OCI-LY1 (cell line): Measurements from ENCODE around the gene OSER1.

Experiments
- H2AFZ ChIP-seq: fragments of 200-600 bp; sonication (generic), shearing (Covaris generic); 2 replicates; pipeline ENCODE4 v1.6.0; 2014; ENCODE audit warnings: antibody characterized with exemption, mild to moderate bottlenecking, low read length
- H3F3A ChIP-seq: fragments of 200-600 bp; sonication (generic), shearing (Covaris generic); 2 replicates; pipeline ENCODE4 v1.6.0; 2014; ENCODE audit warnings: mild to moderate bottlenecking, antibody characterized with exemption, low read length, moderate library complexity; ENCODE audit not compliant: insufficient read depth
- H3K27ac ChIP-seq: fragments of 200-600 bp; sonication (generic); 2 replicates; pipeline ENCODE4 v1.5.1; 2014; ENCODE audit warnings: low read length, mixed run types, mild to moderate bottlenecking, low read depth; ENCODE audit not compliant: poor library complexity, severe bottlenecking
- H3K27me3 ChIP-seq: fragments of 200-600 bp; sonication (generic); 2 replicates; pipeline ENCODE4 v1.6.0; 2014; ENCODE audit warnings: antibody characterized with exemption, mild to moderate bottlenecking, low read length, moderate library complexity; ENCODE audit not compliant: insufficient read depth
- H3K36me3 ChIP-seq: fragments of 200-600 bp; sonication (generic); 2 replicates; pipeline ENCODE4 v1.6.1; 2014; ENCODE audit warnings: mild to moderate bottlenecking, antibody characterized with exemption, low read length, moderate library complexity, mixed read lengths; ENCODE audit not compliant: insufficient read depth
- H3K4me1 ChIP-seq: fragments of 200-600 bp; sonication (generic); 2 replicates; pipeline ENCODE4 v1.5.1; 2014; ENCODE audit warnings: mild to moderate bottlenecking, low read length, moderate library complexity; ENCODE audit not compliant: insufficient read depth, severe bottlenecking
- H3K4me2 ChIP-seq: fragments of 200-600 bp; sonication (generic), shearing (Covaris generic); 2 replicates; pipeline ENCODE4 v1.6.1; 2014; ENCODE audit warnings: low read length
- H3K4me3 ChIP-seq: fragments of 200-600 bp; sonication (generic); 2 replicates; pipeline ENCODE4 v1.5.1; 2014; ENCODE audit warnings: low read length, low read depth, mild to moderate bottlenecking, mixed read lengths; ENCODE audit not compliant: poor library complexity, severe bottlenecking
- H3K79me2 ChIP-seq: fragments of 200-600 bp; shearing (Covaris generic); 2 replicates; pipeline ENCODE4 v1.6.1; 2016; ENCODE audit warnings: mixed run types, low read length, mixed read lengths; ENCODE audit not compliant: insufficient read depth
- H3K9ac ChIP-seq: fragments of 200-600 bp; sonication (generic), shearing (Covaris generic); 2 replicates; pipeline ENCODE4 v1.6.1; 2014; ENCODE audit warnings: mild to moderate bottlenecking, low read length, mixed read lengths
- H3K9me2 ChIP-seq: fragments of 200-600 bp; sonication (generic), shearing (Covaris generic); 2 replicates; pipeline ENCODE4 v1.6.1; 2014; ENCODE audit warnings: low read depth, mild to moderate bottlenecking, low read length, mixed read lengths
- H3K9me3 ChIP-seq: fragments of 200-600 bp; shearing (Covaris generic); 2 replicates; pipeline ENCODE4 v1.6.1; 2014; ENCODE audit warnings: low read length, mixed read lengths
- H4K20me1 ChIP-seq: fragments of 200-600 bp; sonication (generic), shearing (Covaris generic); 2 replicates; pipeline ENCODE4 v1.6.0; 2016; ENCODE audit warnings: mild to moderate bottlenecking, low read length; ENCODE audit not compliant: insufficient read depth
- CTCF ChIP-seq: fragments of 200-600 bp; sonication (generic), shearing (Covaris generic); IDR thresholded peaks from 2 replicates; pipeline ENCODE4 v1.5.1; 2017; ENCODE audit warnings: mild to moderate bottlenecking, antibody characterized with exemption, low read length, moderate library complexity, mixed read lengths
- EZH2 ChIP-seq: fragments of 200-600 bp; sonication (generic), shearing (Covaris generic); IDR thresholded peaks from 2 replicates; pipeline ENCODE4 v1.8.0; 2017; ENCODE audit warnings: borderline replicate concordance, mixed run types, mild to moderate bottlenecking, antibody characterized with exemption, low read length, moderate library complexity, mixed read lengths

Gene OSER1

GRCh38 chr20:44166008-44166407 lies 44.6 kb downstream of the OSER1 start:
- no peaks in the 10 kb centered on the region; the same call in 1 of the 2 replicates for H3K27me3 ChIP-seq
- no peak overlapping the region for H3K4me3 ChIP-seq
- no peak overlapping the region for H2AFZ ChIP-seq
- no peaks in the 10 kb centered on the region for H3K79me2 ChIP-seq
- H3K9me2 ChIP-seq: no peaks in the 10 kb centered on the region
- no peaks in the 10 kb centered on the region for H3K4me1 ChIP-seq
- no peak overlapping the region for H3K9ac ChIP-seq
- H3K9me3 ChIP-seq: no peaks in the 10 kb centered on the region
- H3F3A ChIP-seq: no peaks in the 10 kb centered on the region
- no peaks in the 10 kb centered on the region for H4K20me1 ChIP-seq
- TF ChIP-seq EZH2: no peak
- no peak for TF ChIP-seq CTCF
- H3K36me3 ChIP-seq: no peaks in the 10 kb centered on the region
- H3K27ac ChIP-seq: no peak overlapping the region
- no peak overlapping the region for H3K4me2 ChIP-seq

GRCh38 chr20:44160133-44160532 lies 50.4 kb downstream of the OSER1 start:
- no peaks in the 10 kb centered on the region for H3K9me3 ChIP-seq
- no peak overlapping the region for H3K9ac ChIP-seq
- no peaks in the 10 kb centered on the region for H3K27me3 ChIP-seq
- no peaks in the 10 kb centered on the region for H3F3A ChIP-seq
- H3K27ac ChIP-seq: no peak overlapping the region
- no peak overlapping the region for H2AFZ ChIP-seq
- H3K9me2 ChIP-seq: no peaks in the 10 kb centered on the region
- no peaks in the 10 kb centered on the region for H3K4me1 ChIP-seq
- H3K4me3 ChIP-seq: no peak overlapping the region
- no peaks in the 10 kb centered on the region for H4K20me1 ChIP-seq
- H3K36me3 ChIP-seq: no peaks in the 10 kb centered on the region
- no peak overlapping the region for H3K4me2 ChIP-seq
- no peaks in the 10 kb centered on the region for H3K79me2 ChIP-seq
- no peak for TF ChIP-seq EZH2
- TF ChIP-seq CTCF: no peak

GRCh38 chr20:44159711-44160110 lies 50.9 kb downstream of the OSER1 start:
- Histone ChIP-seq H3K36me3 (no peaks in the 10 kb centered on the region), H3K27ac (no peak overlapping the region), H3K27me3 (no peaks in the 10 kb centered on the region), H3K4me1 (no peaks in the 10 kb centered on the region), H4K20me1 (no peaks in the 10 kb centered on the region), H3F3A (no peaks in the 10 kb centered on the region), H2AFZ (no peak overlapping the region), H3K4me3 (no peak overlapping the region), H3K79me2 (no peaks in the 10 kb centered on the region), H3K4me2 (no peak overlapping the region), H3K9ac (no peak overlapping the region), H3K9me3 (no peaks in the 10 kb centered on the region), H3K9me2 (no peaks in the 10 kb centered on the region)
- TF ChIP-seq EZH2 (no peak), CTCF (no peak)
